OCI-LY3 (cell line): Measurements from ENCODE around the gene TGFBRAP1.

Experiments
- H2AFZ ChIP-seq: fragments of 200-600, 300-600 bp; shearing (Covaris generic); 2 replicates; pipeline ENCODE4 v1.6.0; 2014; ENCODE audit warnings: antibody characterized with exemption, low read depth, low read length
- H3K27ac ChIP-seq: fragments of 200-600, 300-600 bp; sonication (generic); 2 replicates; pipeline ENCODE4 v1.5.1; 2014; ENCODE audit warnings: mild to moderate bottlenecking, low read length, moderate library complexity, mixed read lengths
- H3K27me3 ChIP-seq: fragments of 200-600, 300-600 bp; sonication (generic); 2 replicates; pipeline ENCODE4 v1.6.1; 2014; ENCODE audit warnings: low read depth, low read length, mixed read lengths
- H3K36me3 ChIP-seq: fragments of 200-600, 300-600 bp; sonication (generic); replicated peaks from 2 replicates; pipeline ENCODE3; 2014; ENCODE audit warnings: low read depth, low read length, mixed read lengths
- H3K4me1 ChIP-seq: fragments of 300-600, 200-600 bp; sonication (generic); 2 replicates; pipeline ENCODE4 v1.6.1; 2014; ENCODE audit warnings: low read length, mixed read lengths
- H3K4me2 ChIP-seq: fragments of 200-600, 300-600 bp; sonication (generic); 2 replicates; pipeline ENCODE4 v1.6.1; 2014; ENCODE audit warnings: low read length, mixed read lengths
- H3K4me3 ChIP-seq: fragments of 300-600, 200-600 bp; sonication (generic); 2 replicates; pipeline ENCODE4 v1.5.1; 2014; ENCODE audit warnings: antibody characterized with exemption, mild to moderate bottlenecking, low read length, moderate library complexity
- H3K79me2 ChIP-seq: fragments of 300-600, 200-600 bp; shearing (Covaris generic); 2 replicates; pipeline ENCODE4 v1.6.1; 2014; ENCODE audit warnings: mild to moderate bottlenecking, low read length, mixed read lengths
- H3K9ac ChIP-seq: fragments of 300-600, 200-600 bp; shearing (Covaris generic); 2 replicates; pipeline ENCODE4 v1.6.0; 2014; ENCODE audit warnings: mild to moderate bottlenecking, low read length, moderate library complexity
- H3K9me3 ChIP-seq: fragments of 200-600, 300-600 bp; shearing (Covaris generic); 2 replicates; pipeline ENCODE4 v1.6.1; 2014; ENCODE audit warnings: low read length, mixed read lengths; ENCODE audit not compliant: insufficient read depth
- H4K20me1 ChIP-seq: fragments of 200-600, 300-600 bp; sonication (generic); 2 replicates; pipeline ENCODE4 v1.6.1; 2016; ENCODE audit warnings: low read length, mixed read lengths; ENCODE audit not compliant: insufficient read depth
- CTCF ChIP-seq: fragments of 200-600, 300-600 bp; sonication (generic); IDR thresholded peaks from 2 replicates; pipeline ENCODE4 v1.5.1; 2014; ENCODE audit warnings: antibody characterized with exemption, low read length, low read depth
- EZH2phosphoT487 ChIP-seq: fragments of 200-600 bp; shearing (Covaris generic); IDR thresholded peaks from 2 replicates; pipeline ENCODE4 v1.6.1; 2018; ENCODE audit warnings: antibody characterized with exemption, mixed run types, low read depth

Gene TGFBRAP1

GRCh38 chr2:105236060-105236424 is 93.5 kb downstream of the TGFBRAP1 start:
- Histone ChIP-seq H3K79me2 (no peaks in the 10 kb centered on the region), H3K36me3 (no peaks in the 10 kb centered on the region), H3K4me2 (peak overlapping the region; percentile 42), H3K9me3 (no peaks in the 10 kb centered on the region), H4K20me1 (no peaks in the 10 kb centered on the region), H2AFZ (0 out of 2 replicates have a peak overlapping the region, but pooled peaks have one; percentile 12), H3K27ac (no peak overlapping the region), H3K4me3 (no peak overlapping the region), H3K27me3 (no peaks in the 10 kb centered on the region), H3K4me1 (peaks cover 23% of the 10 kb centered on the region), H3K9ac (no peak overlapping the region)
- TF ChIP-seq CTCF (no peak), EZH2phosphoT487 (no peak)

GRCh38 chr2:105235388-105236059 is 94.0 kb downstream of the TGFBRAP1 start:
- Histone ChIP-seq H3K9me3 (no peaks in the 10 kb centered on the region), H3K9ac (no peak overlapping the region), H2AFZ (0 out of 2 replicates have a peak overlapping the region, but pooled peaks have one; percentile 12), H3K36me3 (no peaks in the 10 kb centered on the region), H4K20me1 (no peaks in the 10 kb centered on the region), H3K27ac (no peak overlapping the region), H3K4me1 (peaks cover 23% of the 10 kb centered on the region), H3K79me2 (no peaks in the 10 kb centered on the region), H3K4me3 (no peak overlapping the region), H3K27me3 (no peaks in the 10 kb centered on the region), H3K4me2 (peak overlapping the region; percentile 42)
- TF ChIP-seq EZH2phosphoT487 (no peak), CTCF (peak; percentile 89)

GRCh38 chr2:105231232-105231619 is 98.3 kb downstream of the TGFBRAP1 start:
- Histone ChIP-seq H3K27me3 (no peaks in the 10 kb centered on the region), H2AFZ (no peak overlapping the region), H3K9me3 (no peaks in the 10 kb centered on the region), H4K20me1 (no peaks in the 10 kb centered on the region), H3K79me2 (no peaks in the 10 kb centered on the region), H3K4me1 (peaks cover 6% of the 10 kb centered on the region; the same call in 1 of the 2 replicates), H3K9ac (no peak overlapping the region), H3K4me2 (no peak overlapping the region), H3K36me3 (no peaks in the 10 kb centered on the region), H3K4me3 (no peak overlapping the region), H3K27ac (no peak overlapping the region)
- TF ChIP-seq CTCF = no peak
- no peak for TF ChIP-seq EZH2phosphoT487

- Histone ChIP-seq H3K9ac (no peak overlapping the region), H4K20me1 (no peaks in the 10 kb centered on the region), H3K79me2 (no peaks in the 10 kb centered on the region), H3K4me3 (no peak overlapping the region), H3K27ac (no peak overlapping the region), H2AFZ (no peak overlapping the region), H3K36me3 (no peaks in the 10 kb centered on the region), H3K9me3 (no peaks in the 10 kb centered on the region), H3K27me3 (no peaks in the 10 kb centered on the region), H3K4me1 (no peaks in the 10 kb centered on the region), H3K4me2 (no peak overlapping the region)
- TF ChIP-seq EZH2phosphoT487 = no peak
- TF ChIP-seq CTCF = no peak
Observed at GRCh38 chr2:105224444-105224843, 105.1 kb downstream of the TGFBRAP1 start.
